ENCODE results near the gene HYAL2.
A peak's percentile ranks its signal among the peaks of the same experiment; 100 is the strongest.
"Not testable (repeated sequence)": the region's sequence is repeated elsewhere in the genome, so short reads cannot be mapped to it uniquely, and the experiment has no call there.

The HYAL2 gene

GRCh38 chr3:50286322-50287227 lies 36.0 kb downstream of the HYAL2 start:
- DNase-seq: no peak

GRCh38 chr3:50284121-50284520 lies 38.4 kb downstream of the HYAL2 start:
- DNase-seq: not testable (repeated sequence)

- DNase-seq: no peak
Observed at GRCh38 chr3:50279255-50280016, 43.1 kb downstream of the HYAL2 start.

GRCh38 chr3:50278880-50279224 lies 43.7 kb downstream of the HYAL2 start, which contains the start of gene LSMEM2:
LSMEM2 (plus strand) TSS chr3:50279087; CDS start chr3:50279114, 27 bp downstream.
- no peak for DNase-seq

GRCh38 chr3:50278123-50278879 lies 44.2 kb downstream of the HYAL2 start:
- DNase-seq: no peak

- no peak for DNase-seq
Observed at GRCh38 chr3:50276762-50277101, 45.8 kb downstream of the HYAL2 start.

GRCh38 chr3:50275996-50276761 lies 46.4 kb downstream of the HYAL2 start:
- peak; percentile 48 for DNase-seq

GRCh38 chr3:50275141-50275995 lies 47.2 kb downstream of the HYAL2 start:
- DNase-seq: no peak

GRCh38 chr3:50274371-50275104 lies 48.0 kb downstream of the HYAL2 start:
- DNase-seq: peak; percentile 81

GRCh38 chr3:50273689-50274065 lies 48.9 kb downstream of the HYAL2 start:
- DNase-seq: no peak

GRCh38 chr3:50272911-50273688 lies 49.4 kb downstream of the HYAL2 start:
- DNase-seq: peak; percentile 89

- DNase-seq: not testable (repeated sequence)
Observed at GRCh38 chr3:50272538-50272910, 50.0 kb downstream of the HYAL2 start.

- no peak for DNase-seq
Observed at GRCh38 chr3:50271314-50271936, 51.1 kb downstream of the HYAL2 start.

- DNase-seq: no peak
Observed at GRCh38 chr3:50270422-50271224, 51.9 kb downstream of the HYAL2 start.

- DNase-seq: no peak
Observed at GRCh38 chr3:50269977-50270413, 52.5 kb downstream of the HYAL2 start.

GRCh38 chr3:50269460-50269859 lies 53.1 kb downstream of the HYAL2 start:
- no peak for DNase-seq

GRCh38 chr3:50268703-50269451 lies 53.7 kb downstream of the HYAL2 start, which contains the start of gene SEMA3B:
SEMA3B (plus strand) TSS chr3:50269147; CDS start chr3:50269241, 94 bp downstream.
- DNase-seq: no peak

- no peak for DNase-seq
Observed at GRCh38 chr3:50268276-50268675, 54.3 kb downstream of the HYAL2 start.

Data from stimulated activated CD4-positive, alpha-beta T cell treated with anti-CD3 and anti-CD28 coated beads, Interleukin-1b, Interleukin-23, amount 100 ng/mL, for 48 hours (primary cell).